NCI-H226 (cell line): Measurements from ENCODE around the gene TRIM40.

Experiments
- DNase-seq: peaks from one replicate; pipeline ENCODE4 v3.0.0-alpha.2; 2015

Gene TRIM40, protein sequence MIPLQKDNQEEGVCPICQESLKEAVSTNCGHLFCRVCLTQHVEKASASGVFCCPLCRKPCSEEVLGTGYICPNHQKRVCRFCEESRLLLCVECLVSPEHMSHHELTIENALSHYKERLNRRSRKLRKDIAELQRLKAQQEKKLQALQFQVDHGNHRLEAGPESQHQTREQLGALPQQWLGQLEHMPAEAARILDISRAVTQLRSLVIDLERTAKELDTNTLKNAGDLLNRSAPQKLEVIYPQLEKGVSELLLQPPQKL

DNA sequence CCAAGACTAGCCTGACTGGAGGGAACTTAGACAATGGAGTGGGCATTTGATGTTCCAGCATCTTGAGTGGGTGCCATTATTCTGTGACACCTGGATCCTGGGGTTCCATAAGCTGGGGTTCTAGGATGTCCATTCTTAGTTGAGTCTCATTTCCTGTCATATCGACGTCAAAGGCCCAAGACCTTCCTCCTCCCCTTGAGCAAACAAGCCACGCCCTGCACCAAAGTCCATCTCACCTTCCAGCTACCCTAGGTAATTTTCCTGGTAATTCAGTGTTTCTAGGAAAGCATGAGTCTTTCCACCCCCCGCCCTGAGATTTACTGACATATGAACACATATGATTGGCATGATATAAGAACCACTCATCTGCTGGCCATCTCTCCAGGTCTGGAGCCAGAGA, at the start of gene TRIM40:
Gene TRIM40, plus strand, starts transcription at position 384 of the 400 bp plus-strand sequence. CDS start 897 bp downstream, outside the sequence.
- no peak for DNase-seq

DNA sequence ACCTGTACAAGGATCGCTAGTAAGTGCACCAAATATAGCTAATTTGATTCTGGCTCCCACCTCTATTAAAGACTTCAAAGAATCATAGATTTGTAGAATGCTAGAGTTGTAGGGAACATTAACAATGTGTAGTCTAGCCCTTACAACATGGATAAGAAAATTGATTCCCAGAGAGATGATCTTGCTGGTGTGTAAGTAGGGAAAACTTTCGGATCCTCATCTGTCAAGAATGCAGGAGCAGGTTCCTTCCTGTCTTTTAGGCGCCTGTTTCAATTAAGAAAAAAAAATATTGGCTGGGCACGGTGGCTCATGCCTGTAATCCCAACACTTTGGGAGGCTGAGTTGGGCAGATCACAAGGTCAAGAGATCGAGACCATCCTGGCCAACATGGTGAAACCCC, 48.1 kb upstream of the TRIM40 start:
- DNase-seq = no peak

DNA sequence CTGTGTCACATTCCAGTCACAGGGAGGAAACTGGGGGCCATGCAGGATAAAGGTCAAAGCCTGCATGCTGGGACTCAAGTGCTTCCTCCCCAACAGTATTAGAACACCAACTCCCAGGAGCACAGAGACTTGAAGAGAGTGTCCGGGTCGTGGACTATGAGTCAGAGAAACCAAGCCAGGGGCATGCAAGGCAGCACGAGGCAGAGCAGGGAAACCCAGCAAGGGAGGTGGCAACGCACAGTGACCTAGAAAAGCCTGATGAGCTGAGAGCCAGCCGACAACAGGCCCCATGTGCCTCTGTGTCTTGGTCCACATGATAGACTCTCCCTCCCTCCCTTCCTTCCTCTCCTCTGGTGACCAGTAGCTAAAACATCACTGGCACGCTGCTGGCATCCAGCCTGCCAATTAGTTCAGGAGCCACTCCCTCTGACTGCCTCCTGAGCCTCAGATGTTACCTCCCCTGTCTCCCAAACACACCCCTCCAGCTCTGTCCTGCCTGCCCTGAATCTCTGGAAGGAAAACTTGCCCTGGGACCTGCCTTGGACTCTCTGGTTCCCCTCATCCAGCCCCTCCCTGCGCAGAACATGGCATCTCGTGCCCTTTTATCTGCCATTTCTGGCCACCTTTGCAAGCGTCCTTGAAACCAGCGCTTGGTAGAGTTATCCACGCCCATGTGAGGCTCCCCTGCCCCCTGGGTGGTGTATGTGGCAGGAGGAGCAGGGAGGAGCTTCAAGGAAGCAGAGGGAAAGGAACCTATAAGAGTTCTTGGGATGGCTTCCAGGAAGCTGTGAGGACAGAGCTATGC, 44.2 kb upstream of the TRIM40 start:
- DNase-seq = peak; percentile 74

DNA sequence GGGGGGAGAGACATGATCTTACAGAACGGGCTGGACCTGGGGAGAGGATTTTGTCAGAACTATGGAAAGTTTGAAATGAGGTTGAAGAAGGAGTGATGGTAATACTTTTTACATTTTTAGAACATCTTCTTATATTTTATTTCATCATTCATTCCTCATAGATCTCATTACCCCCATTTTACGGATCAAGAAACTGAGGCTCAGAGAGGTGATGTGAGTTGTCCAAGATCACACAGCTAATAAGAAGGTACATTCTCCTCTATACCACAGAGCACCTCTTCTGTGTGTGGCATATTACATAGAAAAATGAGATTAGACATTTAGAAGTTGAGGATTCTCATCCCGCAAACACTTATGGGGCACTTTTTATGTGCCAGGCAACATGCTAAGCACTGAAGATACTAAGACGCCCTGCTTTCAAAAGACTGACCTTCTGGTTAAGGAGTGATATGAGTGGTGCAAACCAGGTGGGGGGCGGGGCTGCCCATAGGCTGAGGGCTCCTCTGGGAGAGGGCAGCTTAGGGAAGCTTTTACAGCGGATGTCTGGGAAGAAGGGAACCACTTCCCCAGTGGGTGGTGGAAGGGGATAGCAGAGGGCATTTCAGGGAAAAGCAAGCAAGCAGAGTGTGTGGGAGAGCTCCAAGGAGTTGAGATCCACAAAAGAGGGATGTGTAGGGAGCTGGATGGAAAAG, 42.9 kb upstream of the TRIM40 start:
- no peak for DNase-seq

DNA sequence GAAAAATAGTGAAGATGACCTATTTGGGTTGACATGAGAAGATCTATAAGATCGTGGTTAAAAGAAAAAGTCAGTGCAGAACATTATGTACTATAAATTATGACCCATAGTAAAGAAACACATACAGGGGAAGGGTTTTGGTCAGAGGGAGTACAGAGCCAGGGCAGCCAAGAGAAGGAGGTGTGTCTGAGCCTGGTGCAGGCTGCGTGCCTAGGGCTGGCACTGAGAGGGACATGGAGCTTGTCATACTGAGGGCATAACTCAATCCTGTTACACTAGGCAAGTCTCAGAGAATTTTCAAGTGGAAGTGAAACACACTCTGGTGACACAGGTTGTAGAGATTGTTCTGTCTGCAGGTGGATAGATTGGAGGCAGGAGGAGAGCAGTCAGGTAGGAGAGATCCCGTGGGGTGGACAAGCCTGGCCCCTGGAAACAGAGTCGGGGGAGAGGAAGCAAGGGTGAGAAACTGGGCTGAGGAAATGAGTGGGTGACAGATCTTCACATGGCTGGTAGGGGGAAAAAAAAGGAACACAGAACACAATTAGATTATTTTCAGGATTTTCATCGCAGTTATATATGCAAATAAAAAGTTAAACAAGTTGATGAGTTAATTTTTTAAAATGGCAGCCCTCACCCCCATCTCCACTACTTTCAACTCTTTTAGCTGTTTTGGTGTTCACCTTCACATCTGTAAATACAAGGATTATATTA, 41.8 kb upstream of the TRIM40 start:
- DNase-seq = no peak

DNA sequence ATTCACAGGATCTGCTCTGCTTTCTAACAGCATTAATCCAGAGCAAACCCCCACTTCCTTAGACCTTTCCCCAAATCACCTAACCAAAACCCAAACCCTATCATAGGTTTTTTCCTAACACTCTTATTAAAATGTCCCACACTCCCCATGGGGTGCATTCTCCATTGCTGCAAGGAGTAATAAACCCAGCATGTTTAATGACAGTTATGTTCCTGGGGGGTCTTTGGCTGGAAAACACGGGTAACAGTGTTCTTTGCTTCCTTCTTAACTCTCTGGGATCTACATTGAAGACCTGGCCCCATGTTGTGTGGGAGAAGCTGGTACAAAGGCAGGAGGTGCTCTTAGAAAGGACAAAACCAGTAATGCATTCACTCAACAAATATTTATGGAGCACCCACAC, 39.1 kb upstream of the TRIM40 start:
- no peak for DNase-seq

DNA sequence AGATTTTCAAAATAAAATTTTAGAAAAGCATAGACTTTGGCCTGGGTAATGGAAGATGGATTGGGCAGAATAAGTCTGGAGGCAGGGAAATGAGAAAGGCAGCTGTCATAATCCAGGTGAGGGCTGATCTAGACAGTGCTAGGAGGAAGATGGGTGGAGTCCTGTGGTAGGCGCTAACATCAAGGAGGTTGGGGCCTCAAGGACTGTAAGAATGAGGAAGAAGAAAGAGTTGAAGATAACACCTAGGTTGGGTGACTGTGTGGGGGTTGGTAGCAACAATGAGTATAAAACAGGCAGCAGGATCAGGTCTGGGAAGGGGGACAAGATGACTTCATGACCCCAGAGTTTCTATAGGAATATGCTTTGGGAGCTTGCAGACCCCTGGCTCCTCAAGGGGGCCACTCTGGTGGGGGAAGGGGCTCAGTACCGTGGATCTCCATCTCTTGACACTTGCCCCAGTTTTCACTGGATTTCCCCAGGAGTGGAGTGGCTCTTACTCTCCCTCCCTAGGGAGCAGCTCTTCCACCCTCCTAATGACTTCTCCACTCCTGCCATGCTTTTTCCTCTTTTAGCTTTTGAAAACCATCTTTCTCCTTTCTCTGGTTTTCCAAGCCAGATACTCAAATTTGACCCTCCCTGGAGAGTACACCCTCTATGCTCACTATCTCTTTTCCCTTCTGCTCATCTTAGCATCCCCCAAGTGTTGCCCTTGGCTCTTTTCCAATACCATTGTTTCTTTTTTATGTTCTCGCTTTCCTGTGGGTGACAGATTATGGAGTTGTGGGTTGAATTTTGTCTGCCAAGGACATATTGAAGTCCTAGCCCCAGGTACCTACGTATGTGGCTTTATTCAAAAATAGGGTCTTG, 37.8 kb upstream of the TRIM40 start:
- no peak for DNase-seq

DNA sequence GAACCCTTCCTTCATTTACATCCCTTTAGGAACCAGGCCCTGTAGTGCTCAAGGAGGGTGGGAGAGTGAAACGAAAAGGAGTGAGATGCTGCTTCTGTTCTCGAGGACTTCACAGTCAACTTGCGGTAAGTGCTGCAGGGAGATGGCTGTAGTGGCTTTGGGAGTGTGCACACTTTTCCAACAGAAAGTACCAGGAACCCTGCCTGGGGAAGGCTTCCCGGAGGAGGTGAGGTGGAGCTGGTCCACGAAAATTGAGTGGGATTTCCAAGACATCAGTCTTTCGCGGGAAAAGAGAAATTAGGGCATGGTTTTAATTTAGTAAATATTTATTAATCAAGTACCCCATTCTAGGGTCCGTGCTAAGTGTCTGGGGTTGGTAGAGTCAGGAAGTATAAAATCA, 35.8 kb upstream of the TRIM40 start:
- DNase-seq = no peak

DNA sequence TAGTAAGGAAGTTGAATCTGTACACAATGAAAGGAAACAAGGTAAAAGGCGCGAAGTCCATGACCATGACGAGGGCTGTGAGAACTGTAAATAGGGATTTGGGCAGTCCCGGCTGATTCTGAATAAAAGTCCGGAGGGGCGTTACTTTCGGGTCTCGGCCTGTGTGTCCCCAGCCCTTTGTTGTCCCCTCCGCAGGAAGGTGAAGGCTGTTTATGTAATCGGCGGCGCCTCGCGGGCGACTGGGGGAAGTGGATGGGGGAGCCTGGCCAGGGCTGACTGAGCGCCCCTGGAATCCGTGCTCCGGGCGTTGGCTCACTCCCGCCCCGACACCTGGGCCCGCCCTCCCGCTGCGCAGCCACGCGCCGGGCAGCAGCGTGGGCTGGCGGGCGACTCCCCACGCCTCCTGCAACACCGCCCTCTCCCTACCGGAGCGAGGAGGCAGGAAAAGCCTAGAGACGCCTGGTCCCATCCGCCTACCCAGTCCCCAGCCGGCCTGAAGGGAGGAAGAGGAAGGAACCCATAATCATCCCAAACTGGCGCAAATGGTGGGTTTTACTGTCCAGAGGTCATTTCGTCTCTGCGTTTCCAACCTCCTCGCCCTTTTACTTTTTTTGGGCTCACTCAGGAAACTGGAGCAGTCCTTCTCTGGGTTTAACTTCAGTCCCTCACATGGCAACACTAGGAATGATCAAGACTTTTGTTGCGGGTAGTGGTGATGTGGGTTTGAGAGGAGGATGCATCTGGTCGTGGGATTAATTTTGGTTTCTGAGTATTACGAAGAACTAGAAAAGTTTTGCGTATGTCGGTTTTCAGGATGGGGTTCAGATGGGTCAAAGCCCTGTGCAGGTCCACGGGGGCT, 35.1 kb upstream of the TRIM40 start:
- DNase-seq = peak; percentile 52

DNA sequence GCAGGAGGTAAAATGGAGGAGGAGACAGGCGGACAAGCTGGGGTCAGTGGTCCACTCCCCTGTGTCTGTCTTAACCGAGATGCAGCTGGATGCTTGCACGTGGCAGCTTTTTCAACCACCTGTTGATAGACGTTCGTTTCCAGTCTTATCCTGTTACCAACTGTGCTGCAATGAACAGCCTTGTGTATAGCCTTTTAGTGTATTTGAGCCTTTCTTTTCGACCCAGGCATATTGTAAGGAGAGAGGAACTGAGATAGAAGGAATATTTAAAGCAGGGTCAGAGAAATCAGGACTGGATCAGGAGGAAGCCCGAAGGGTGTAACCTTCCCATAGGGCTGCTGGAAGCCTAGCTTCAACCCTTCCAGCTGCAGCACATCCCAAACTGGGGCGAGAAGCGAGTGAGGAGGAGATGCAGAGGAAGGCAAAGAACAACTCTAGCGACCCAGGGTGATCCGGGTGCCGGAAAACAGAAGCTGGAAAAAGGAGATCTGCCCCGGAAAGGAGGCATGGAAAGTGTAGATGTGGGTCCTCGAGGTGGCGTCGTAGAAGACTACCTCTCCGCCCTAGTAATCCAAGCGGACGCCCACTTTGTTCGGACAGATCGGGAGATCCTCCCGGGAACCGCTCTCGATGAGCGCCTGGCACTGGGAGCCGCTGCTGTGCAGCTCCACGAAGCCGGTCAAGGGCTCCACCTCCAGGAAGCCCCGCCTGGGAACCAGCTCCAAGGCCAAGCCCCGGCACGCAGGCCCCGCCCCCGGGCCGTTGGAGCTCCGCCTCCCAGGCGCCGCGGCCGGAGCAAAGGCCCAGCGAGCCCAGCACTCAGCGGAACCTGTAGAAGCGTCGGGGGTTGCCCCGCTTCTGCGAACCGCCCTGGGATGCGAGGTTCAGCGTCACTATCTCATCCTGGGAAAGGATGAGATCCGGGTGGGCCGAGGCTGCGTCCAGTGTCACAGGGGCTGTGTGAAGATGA, 34.2 kb upstream of the TRIM40 start:
- peak; percentile 87 for DNase-seq

DNA sequence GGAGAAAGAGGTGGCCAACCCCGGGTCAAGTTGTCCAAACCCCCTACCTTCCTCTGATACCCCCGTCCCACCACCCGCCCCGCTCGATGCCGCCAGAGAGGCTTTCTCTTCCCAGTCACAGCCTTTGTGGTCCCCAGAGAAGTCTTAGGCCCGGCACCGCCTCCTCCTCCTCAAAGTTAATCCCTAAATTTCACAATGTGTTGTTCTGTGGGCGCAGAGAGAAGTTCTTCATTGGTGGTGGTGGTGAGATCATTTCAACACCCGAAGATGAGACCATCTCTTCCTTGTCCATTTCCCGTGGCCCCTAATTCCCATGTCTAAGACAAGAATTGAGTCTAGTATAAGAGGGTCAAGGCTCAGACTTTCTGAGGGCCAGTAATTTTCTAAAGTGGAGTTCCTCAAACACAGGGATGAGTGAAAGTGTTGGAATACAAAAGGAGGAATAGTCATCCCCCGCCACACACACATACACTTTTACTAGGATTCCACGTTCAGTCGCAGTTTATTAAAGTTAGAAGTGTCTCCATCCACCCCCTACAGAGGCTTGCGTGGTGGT, 33.4 kb upstream of the TRIM40 start:
- peak; percentile 31 for DNase-seq

DNA sequence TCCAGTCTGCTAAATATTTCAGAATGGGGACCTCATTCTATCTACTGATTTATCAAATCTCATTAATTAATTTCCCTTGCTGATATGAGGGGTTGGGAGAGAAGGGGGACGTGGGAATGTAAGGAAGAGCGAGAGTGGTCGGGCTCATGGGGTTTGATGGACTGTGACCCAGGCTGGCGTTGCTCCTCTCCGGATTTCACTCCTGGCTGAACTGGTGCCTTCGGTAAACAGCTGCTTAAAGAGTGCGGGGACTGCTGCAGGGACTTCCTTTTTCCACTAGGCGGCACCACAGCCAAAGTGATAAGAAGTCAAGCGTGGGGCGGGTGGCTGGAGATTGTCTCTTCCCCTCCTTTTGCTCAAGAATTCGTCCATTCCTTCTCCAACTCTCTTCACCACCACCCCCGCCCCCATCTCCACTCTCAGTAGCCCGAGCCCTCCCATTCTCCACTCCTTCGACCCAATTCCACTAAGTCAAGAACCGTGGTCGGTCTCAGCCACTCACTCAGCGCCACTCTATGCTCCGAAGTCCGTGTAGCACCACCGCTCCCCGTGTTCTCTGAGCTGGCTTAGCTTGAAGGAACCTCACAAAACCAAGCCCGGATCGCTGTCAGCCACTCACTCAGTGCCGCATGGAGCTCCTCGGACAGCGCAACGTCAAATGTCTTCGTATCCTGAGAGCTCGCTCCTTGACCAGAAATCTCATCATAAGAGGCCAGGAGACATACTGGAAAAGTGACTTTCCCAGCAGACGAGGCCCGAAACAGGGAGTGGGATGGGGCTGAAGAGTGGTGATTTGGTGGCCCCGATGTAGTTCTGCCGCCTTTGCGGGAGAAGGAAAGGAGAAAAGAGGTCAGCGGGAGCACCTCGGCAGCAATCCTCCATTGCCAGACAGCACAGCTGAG, 32.7 kb upstream of the TRIM40 start:
- DNase-seq = peak; percentile 79

DNA sequence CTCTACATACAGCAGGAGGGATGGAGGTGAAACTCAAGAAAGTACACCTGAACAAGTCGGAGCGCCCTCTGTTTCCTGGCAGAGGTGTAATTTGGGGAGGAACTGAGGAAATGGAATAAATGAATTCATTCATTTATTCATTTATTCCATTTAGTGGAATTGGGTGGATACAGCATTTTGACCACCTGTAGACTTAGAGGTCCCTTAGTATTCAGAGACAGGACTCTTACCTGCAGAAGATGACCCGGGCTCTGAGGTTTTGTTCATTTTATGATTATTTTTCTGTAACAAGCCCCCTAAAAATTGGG, 32.1 kb upstream of the TRIM40 start:
- DNase-seq = no peak

DNA sequence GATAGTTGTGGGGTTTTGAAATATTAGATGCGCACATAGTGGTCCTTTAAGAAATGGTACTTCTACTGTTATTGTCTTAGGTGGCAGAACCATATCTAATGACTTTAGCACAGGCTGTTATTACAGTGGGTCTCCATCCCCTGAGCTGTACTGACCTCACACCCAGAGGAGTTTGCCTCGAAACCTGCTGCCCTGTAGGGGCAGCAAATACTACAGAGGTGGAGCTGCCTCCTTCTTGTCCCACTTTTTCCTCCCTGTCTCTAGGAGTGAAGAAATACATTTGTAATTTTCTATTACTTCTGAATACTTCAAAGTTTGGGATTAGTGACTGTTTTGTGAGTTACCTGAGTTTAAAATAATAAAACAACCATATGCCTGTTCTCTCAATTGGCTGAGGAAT, 31.3 kb upstream of the TRIM40 start:
- no peak for DNase-seq

DNA sequence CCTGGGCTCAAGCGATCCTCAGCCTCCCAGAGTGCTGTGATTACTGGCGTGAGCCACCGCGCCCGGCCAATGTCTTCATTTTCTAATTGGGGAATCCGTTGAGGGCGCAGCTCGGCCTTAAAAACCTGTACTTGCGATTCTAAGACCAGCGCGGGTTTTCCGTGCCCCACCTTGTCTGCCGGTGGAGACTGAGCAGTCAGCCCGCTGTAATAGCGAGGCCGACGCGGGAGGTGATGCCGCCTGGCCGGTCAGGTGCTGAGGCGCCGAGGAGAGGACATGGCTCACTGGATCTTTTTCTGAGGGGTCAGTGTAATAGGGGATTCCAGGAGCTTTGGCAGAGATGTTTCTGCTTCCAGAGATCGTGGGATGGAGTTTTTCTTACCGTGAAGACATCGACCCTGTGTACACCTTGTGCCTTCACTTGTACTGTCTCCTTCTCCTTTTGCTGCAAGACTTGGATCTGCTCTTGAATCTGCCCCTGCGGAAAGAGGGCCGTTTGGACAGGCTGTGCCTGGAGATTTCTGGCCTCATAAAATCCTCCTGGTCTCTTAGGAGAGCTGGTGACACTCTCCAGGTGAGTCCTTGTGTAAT, 24.6 kb upstream of the TRIM40 start:
- no peak for DNase-seq

DNA sequence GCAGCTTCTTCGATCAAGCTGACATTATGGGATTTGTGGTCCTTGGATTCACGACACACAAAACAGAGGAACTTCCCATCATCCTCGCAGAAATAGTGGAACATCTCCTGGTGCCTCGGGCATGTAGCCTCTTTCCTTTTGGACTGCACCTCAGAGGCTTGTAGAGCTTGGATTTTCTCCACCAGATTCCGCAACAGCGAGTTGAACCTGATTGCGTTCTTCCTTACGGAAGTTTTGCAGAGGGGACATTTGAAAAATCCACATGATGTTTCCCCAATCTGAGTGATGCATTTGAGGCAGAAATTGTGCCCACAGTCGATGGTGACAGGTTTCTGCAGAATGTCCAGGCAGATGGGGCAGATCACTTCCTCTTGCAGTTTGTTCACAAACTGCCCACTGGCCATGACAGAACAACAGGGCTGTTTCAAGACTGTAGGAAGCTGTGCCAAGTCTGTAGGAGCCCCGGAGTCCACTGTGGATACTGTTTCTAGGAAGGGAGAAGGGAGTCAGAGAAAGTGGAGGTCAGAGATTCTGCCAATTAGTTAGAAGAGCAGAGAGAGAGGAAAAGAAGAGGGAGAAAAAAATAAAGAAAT, 23.4 kb upstream of the TRIM40 start:
- no peak for DNase-seq

DNA sequence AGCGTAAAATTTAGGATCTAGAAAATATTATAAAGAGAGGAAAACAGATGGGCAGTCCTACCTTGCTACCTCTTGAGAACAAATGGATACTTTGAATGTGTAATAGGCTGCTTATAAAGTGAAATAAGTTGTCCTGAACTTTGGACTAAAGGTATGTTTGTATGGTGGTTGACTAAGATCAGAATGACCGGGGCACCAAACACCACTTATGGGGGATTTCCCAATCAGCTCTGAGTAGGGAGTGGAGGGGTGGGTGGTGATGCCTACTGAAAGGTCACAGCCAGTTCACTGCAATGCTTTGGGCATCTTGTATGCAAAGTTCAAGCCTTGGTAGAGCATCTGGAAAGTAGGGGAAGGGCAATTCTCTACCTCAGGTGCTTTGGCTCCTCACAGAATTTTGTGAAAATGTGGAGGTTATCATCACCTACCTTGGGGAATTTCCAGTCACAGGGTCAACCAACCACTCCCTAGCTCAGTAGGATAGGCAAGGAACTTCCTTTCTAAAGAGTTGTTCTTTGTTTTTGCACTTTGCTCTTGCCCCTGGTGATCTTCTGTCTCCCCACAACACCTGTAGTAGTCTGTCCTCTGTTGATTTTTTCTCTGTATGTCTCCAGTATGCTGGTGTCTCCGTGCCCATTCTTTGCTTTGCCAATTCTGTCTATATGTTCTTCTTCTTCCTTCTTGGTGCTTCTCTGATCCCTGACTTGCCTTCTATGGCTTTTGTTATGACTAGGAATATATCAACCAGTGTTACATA, 22.8 kb upstream of the TRIM40 start, which contains the start of gene TRIM31:
Gene TRIM31, minus strand, starts transcription at position 88 of the 757 bp plus-strand sequence. CDS start 285 bp downstream, outside the sequence.
- DNase-seq = no peak
